ENCODE data around the gene GPSM1. TPM values are rescaled to one million over a fixed set of nuclear protein-coding genes. Genes with fewer than 3 reads are reported as not detected.

GPSM1 gene
- total RNA-seq, 2 donors from 2014 or later, result 2.3 to 3.4 TPM

- Histone ChIP-seq H3K9me3 (no peaks in the 10 kb centered on the region), H3K36me3 (no peaks in the 10 kb centered on the region), H3K4me3 (no peak overlapping the region), H3K4me1 (peaks cover 9% of the 10 kb centered on the region), H3K9ac (ENCODE audit: low read depth in 2 of 2, low read length in 2 of 2) (no peak overlapping the region), H3K27ac (no peak overlapping the region), H3K27me3 (no peaks in the 10 kb centered on the region)
- DNase-seq, result no peak
- no peak for TF ChIP-seq CTCF (IDR thresholded peaks at IDR 0.05)
- intact Hi-C loops (cut with DNase I), result loop anchor here (10.0 kb wide), 1 partner anchor 57 kb away; no protein-coding TSS in a partner anchor
These were observed 74.0 kb downstream of the GPSM1 start for GRCh38 chr9:136401173-136401922.

GRCh38 chr9:136402067-136402466 lies 74.7 kb downstream of the GPSM1 start:
- H3K9me3 ChIP-seq, result no peaks in the 10 kb centered on the region
- intact Hi-C loops (cut with DNase I), result loop anchor here (10.0 kb wide), 1 partner anchor 57 kb away; no protein-coding TSS in a partner anchor
- DNase-seq, result no peak

GRCh38 chr9:136403538-136403914 lies 76.2 kb downstream of the GPSM1 start:
- intact Hi-C loops (cut with DNase I), result loop anchor here (10.0 kb wide), 1 partner anchor 59 kb away; no protein-coding TSS in a partner anchor
- Histone ChIP-seq H3K9ac (ENCODE audit: low read depth in 2 of 2, low read length in 2 of 2) (no peak overlapping the region), H3K4me3 (no peak overlapping the region), H3K9me3 (no peaks in the 10 kb centered on the region), H3K36me3 (no peaks in the 10 kb centered on the region), H3K27me3 (no peaks in the 10 kb centered on the region), H3K4me1 (peaks cover 4% of the 10 kb centered on the region), H3K27ac (no peak overlapping the region)
- no peak for TF ChIP-seq CTCF (IDR thresholded peaks at IDR 0.05)
- no peak for DNase-seq

More at GRCh38 chr9:136402067-136402466, 74.7 kb downstream of the GPSM1 start:
- Histone ChIP-seq H3K4me3 (no peak overlapping the region), H3K9ac (ENCODE audit: low read depth in 2 of 2, low read length in 2 of 2) (no peak overlapping the region), H3K27me3 (no peaks in the 10 kb centered on the region), H3K4me1 (peaks cover 4% of the 10 kb centered on the region), H3K27ac (no peak overlapping the region), H3K36me3 (no peaks in the 10 kb centered on the region)
- no peak for TF ChIP-seq CTCF (IDR thresholded peaks at IDR 0.05)

- no peaks in the 10 kb centered on the region for H3K36me3 ChIP-seq
- no peak overlapping the region for H3K9ac ChIP-seq (ENCODE audit: low read depth in 2 of 2, low read length in 2 of 2)
- H3K4me3 ChIP-seq, result no peak overlapping the region
- no peaks in the 10 kb centered on the region for H3K27me3 ChIP-seq
- no peak for DNase-seq
- no peak for TF ChIP-seq CTCF (IDR thresholded peaks at IDR 0.05)
- no peaks in the 10 kb centered on the region for H3K9me3 ChIP-seq
- no peak overlapping the region for H3K27ac ChIP-seq
- intact Hi-C loops (cut with DNase I), result loop anchor here (10.0 kb wide), 1 partner anchor 59 kb away; no protein-coding TSS in a partner anchor
- peaks cover 4% of the 10 kb centered on the region for H3K4me1 ChIP-seq
These were observed 76.8 kb downstream of the GPSM1 start for GRCh38 chr9:136403915-136404800.

GRCh38 chr9:136404801-136405136 lies 77.4 kb downstream of the GPSM1 start:
- H3K4me1 ChIP-seq, result peaks cover 9% of the 10 kb centered on the region
- no peaks in the 10 kb centered on the region for H3K9me3 ChIP-seq
- no peak overlapping the region for H3K27ac ChIP-seq
- H3K4me3 ChIP-seq, result no peak overlapping the region
- intact Hi-C loops (cut with DNase I), result loop anchor here (10.0 kb wide), 1 partner anchor 60 kb away; no protein-coding TSS in a partner anchor
- no peaks in the 10 kb centered on the region for H3K36me3 ChIP-seq
- TF ChIP-seq CTCF (IDR thresholded peaks at IDR 0.05), result no peak
- DNase-seq, result no peak
- no peak overlapping the region for H3K9ac ChIP-seq (ENCODE audit: low read depth in 2 of 2, low read length in 2 of 2)
- no peaks in the 10 kb centered on the region for H3K27me3 ChIP-seq
